ENCODE results near the gene LRP4. TPM values are rescaled to one million over a fixed set of nuclear protein-coding genes. Genes with fewer than 3 reads are reported as not detected.

Gene LRP4
- total RNA-seq, 1 experiment from 2014 or later: 11.6 TPM

GRCh38 chr11:46836870-46837269 is 81.5 kb downstream of the LRP4 start:
- Histone ChIP-seq H3K27ac (ENCODE audit: insufficient read length, low read depth, low read length) (no peak overlapping the region), H2AK5ac (ENCODE audit: insufficient read length, low read length) (no peak overlapping the region), H3T11ph (ENCODE audit: low read length) (no peak overlapping the region), H3K9me3 (ENCODE audit: control insufficient read depth, low read depth, low read length) (no peaks in the 10 kb centered on the region), H2BK120ac (ENCODE audit: low read depth, low read length, poor library complexity, severe bottlenecking) (no peak overlapping the region), H2BK15ac (ENCODE audit: low read depth, low read length) (no peak overlapping the region), H3K4me1 (ENCODE audit: insufficient read depth, low read length) (peaks cover 3% of the 10 kb centered on the region; the same call in 1 of the 2 replicates), H3K79me1 (ENCODE audit: insufficient read depth, low read depth, low read length, poor library complexity, severe bottlenecking) (peaks cover 16% of the 10 kb centered on the region), H3K23ac (ENCODE audit: insufficient read length, low read depth, low read length) (no peak overlapping the region), H4K20me1 (ENCODE audit: control insufficient read depth, insufficient read depth, insufficient read length) (no peaks in the 10 kb centered on the region), H3K23me2 (ENCODE audit: insufficient read length, low read depth, low read length, poor library complexity, severe bottlenecking) (no peaks in the 10 kb centered on the region), H3K14ac (ENCODE audit: insufficient read depth, low read length) (no peak overlapping the region), H2BK12ac (ENCODE audit: insufficient read length, low read depth, low read length) (no peak overlapping the region), H3K4ac (ENCODE audit: low read depth, low read length) (no peak overlapping the region), H3K9ac (ENCODE audit: extremely low read depth, insufficient read length, low read length) (no peak overlapping the region), H2BK5ac (ENCODE audit: insufficient read length, low read length) (no peak overlapping the region), H3K79me2 (ENCODE audit: insufficient read depth, low read length) (peaks cover 48% of the 10 kb centered on the region; the same call in 1 of the 2 replicates), H3K18ac (ENCODE audit: insufficient read length, low read depth, low read length) (no peak overlapping the region), H3K56ac (ENCODE audit: insufficient read length, low read depth, low read length) (no peak overlapping the region), H4K91ac (ENCODE audit: insufficient read length, low read depth, low read length) (no peak overlapping the region), H2BK20ac (ENCODE audit: low read depth, low read length, poor library complexity, severe bottlenecking) (no peak overlapping the region), H4K8ac (replicated peaks; ENCODE audit: insufficient read length, low read depth, low read length) (no peak overlapping the region), H3K27me3 (ENCODE audit: insufficient read depth, low read length) (no peaks in the 10 kb centered on the region), H4K5ac (ENCODE audit: insufficient read length, low read depth, low read length) (no peak overlapping the region), H2AFZ (ENCODE audit: low read length) (no peak overlapping the region), H3K4me2 (ENCODE audit: insufficient read depth, insufficient read length, low read length) (no peak overlapping the region)
- Mint-ChIP-seq H3K36me3 (ENCODE audit: insufficient read depth in 1 of 3, low read depth in 3 of 3) (peaks cover 0 to under 1% (median 0%) of the 10 kb centered on the region in 3 experiments; a peak in 2 of 7 replicates), H3K27me3 (ENCODE audit: low read depth) (no peaks in the 10 kb centered on the region), H3K4me3 (no peak overlapping the region), H3K27ac (no peak overlapping the region), H3K4me1 (peaks cover 30 to 33% of the 10 kb centered on the region in 2 experiments), H3K9me3 (no peaks in the 10 kb centered on the region)
- TF ChIP-seq CTCF (conservative IDR thresholded peaks at IDR 0.05): no peak
- DNase-seq: no peak
